Epidermal melanocyte (primary cell): ENCODE measurements around the gene PES1.
"Not testable (repeated sequence)": the region's sequence is repeated elsewhere in the genome, so short reads cannot be mapped to it uniquely, and the experiment has no call there.

Experiments
- DNase-seq: peaks from one replicate; pipeline ENCODE4 v3.0.0; 2011; ENCODE audit warnings: low spot score; ENCODE audit not compliant: insufficient read length

PES1 gene

DNA sequence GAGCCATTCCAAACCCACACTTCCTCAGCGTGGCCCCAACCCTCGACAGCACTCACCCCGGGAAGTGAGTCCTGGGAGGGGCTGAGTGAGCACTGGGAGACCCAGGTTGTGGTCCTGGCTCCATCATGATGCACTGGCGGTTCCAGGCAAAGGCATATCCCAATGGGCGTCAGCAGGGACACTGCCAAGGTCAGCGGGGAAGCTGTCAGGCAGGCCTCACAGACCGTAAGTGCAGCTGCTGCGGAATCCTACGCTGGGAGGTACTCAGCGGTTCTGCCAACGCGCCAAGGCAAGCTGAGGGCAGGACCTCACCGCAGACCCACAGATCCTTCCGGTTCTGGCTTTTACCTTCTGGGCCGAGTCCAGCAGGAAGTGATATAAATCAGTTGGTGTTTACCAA is 15.9 kb downstream of the PES1 start:
- DNase-seq, result no peak

DNA sequence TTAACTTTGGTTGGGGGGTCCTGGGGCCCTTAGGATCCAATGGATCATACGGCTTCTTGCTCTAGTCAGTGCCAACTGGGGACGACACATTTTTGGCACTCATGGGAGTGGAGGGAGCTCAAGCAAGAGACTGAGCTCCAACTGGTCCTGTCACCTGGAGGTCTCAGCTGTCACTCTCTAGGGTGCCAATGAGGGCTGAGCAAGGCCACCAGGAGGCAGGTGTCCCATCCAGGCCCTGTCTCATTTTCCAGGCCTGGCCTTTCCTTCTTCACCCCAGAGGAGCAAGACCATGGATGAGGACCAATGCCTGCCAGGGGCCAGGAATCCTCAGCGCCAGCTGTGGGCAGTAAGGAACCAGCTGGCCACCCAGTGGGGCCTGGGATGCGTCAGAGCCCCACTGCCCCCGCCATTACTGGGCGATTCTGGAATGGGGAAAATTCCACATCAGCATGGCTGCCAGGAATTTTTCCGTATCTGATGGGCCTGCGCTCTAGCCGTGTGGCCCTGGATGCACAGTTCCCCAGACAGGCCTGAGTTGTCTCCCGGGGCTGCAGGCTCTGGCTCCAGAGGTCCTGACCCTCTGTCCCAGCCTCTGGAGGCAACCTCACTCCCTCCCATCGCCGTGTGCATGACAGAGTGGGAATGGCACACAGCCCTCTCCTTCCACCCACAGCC is 16.6 kb downstream of the PES1 start:
- DNase-seq, result no peak

DNA sequence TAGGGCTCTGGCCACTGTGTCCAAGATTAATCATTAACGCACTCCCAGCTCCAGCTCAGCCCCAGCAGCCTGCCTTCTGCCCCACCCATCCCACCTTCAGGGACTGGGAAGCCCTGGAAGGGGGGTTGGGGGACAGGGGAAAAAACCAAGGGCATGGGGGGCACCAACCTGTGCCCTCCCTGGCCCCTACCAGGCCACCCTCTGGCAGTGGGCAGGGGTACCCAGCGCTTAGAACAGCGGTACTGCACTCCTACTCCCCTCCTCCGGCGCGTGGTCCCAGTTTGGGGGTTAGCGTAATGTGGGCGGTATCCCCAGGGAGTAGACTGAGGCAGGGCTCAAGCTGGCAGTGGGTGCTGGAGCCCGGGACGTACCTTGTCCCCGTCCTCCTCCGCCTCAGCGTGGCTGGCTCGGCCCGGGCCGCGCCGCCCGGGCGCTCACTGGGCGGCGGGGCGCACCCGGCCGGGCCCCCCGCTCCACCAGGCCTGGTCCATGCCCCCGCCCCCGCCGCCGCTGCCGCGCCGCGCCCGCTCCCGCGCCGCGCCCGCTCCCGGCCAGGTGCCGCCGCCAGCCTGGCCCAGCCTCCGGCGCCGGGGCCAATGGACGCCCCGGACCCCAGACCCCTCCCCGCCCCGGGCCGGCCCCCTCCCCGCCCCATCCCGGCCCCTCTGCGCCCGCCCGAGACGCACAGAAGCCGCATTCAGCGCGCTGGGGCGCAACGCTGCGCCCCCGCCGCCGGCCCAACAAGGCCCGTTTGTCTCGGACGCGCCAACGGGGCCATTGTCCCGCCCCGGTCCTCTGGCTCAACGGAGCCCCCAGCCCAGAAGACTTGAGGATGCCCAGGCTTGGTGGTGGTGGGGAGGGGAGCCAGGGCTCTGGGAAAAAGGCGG is 17.4 kb downstream of the PES1 start, which contains the start of gene GAL3ST1:
TSS of gene GAL3ST1 (minus strand) at position 571 of the 887 bp plus-strand sequence. CDS start 17,273 bp downstream, outside the sequence.
- no peak for DNase-seq

DNA sequence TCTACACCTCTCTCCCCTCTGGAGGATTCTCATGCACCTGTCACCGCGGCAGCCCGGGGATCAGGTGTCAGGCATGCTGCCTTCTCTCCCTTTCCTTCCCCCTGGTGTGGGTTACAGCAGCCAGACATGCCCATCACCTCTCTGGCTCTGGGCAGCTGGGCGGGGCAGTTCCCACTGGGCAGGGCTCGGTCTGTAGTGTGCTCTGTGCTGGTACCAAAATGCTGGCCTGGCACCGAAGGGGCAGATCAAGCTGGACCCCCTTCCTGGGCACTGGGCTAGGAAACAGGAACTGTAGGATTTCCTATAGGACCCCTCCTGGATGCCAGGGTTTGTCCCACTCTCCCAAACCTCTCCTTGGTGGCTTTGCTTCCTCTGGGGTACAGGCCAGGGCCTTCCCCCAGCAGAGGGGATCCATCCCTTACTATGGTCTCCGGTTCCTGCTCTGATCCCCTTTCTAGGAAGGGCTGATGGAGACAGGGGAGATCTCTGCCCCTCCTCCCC is 18.1 kb downstream of the PES1 start:
- no peak for DNase-seq

DNA sequence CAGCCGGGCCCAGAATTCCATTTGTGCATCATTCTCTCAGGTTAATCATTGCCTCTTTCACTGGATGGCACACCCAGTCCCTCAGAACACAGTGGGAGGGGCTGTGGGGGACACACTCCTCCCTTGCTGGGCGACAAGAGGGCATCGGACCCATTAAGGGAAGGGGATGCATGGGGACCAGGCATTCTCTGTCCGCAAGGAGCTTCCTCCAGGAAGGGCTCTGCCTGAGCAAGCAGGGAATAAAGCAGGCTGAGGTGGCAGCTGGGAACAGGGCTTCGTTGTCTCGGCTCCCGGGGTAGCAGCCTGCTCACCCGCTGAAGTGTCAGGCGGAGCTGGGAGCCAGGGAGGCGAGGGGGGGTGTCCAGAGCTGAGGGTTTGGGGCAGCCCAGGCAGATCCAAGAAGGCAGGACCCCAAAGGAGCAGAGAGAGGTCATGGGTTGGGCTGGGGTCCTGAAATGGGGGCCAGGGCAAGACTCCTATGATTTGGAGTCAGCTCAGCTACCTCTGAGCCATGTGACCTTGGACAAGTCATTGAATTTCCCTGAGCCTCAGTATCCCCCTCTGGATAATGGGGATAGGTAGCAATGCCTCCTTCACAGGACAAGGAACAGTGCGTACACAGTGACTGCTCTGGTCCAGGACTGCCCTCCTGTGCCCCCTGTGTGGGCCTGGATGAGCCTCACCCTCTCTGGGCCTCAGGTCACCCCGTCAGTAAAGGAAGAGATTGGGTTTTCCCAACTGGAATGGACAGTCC is 18.7 kb downstream of the PES1 start:
- DNase-seq, result no peak

DNA sequence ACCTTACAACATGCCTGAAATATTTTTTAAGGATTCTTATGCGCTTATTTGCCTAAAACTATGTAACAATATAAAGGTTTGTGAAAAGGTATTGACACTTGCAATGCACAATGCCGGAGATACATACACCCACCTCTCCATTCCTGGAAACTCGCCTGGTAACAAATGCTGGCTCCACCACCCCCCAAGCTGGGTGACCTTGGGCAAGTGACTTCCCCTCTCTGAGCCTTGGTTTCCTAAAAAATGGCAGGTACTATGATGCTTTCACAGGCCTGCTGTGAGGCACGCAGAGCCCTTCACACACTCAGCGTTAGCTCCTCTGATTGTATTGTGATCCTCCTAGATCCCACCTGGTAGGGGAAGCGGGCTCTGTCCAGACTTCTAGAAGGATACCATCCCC is 19.5 kb downstream of the PES1 start:
- DNase-seq, result no peak

DNA sequence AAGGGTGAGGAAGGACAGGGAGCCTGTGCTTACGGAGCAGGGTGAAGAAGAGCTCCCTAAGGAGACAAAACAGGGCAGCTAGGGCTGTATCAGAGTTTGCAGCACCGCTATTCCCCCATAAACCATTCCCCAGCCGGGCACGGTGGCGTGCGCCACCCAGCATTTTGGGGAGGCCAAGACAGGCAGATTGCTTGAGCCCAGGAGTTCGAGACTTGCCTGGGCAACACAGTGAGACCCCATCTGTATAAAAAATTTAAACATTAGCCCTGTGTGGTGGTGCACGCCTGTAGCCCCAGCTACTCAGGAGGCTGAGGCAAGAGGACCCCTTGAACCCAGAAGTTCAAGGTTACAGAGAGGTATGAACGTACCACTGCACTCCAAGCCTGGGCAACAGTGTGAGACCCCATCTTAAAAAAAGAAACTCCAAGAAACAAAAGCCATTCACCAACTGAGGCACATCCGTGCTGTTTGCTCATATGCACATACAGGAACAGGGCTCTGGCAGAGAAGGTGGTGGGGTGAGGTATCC is 22.0 kb downstream of the PES1 start:
- DNase-seq, result no peak

DNA sequence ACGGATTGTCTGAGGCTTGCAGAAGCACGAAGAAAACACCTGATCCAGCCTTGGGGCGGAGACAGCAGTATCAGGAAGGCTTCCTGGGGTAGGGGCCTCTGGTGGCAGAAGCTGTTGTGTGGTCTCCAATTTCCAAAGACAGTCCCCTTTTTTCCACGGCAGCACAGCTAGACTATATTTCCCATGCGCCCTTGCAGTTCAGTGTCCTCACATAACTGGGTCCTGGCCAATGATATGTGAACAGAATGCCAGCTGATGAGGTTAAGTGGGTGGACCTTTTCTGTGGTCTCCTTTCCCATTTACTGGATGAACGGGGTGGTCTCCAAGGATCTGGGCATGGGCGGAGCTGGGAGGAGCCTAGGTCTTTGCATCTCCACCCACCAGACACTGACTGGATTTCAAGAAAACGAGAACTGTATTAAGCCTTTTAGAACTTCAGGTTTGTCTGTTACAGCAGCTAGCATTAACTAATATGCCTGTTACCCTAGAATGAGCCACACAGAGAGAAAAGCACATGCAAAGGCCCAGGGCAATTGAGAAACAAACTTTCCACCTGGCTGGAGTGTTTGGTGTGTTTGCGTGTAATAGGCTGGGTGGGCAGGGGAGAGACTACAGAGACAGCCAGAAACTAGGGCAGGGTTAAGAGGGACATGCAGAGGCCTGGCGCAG is 23.4 kb downstream of the PES1 start:
- DNase-seq, result no peak

DNA sequence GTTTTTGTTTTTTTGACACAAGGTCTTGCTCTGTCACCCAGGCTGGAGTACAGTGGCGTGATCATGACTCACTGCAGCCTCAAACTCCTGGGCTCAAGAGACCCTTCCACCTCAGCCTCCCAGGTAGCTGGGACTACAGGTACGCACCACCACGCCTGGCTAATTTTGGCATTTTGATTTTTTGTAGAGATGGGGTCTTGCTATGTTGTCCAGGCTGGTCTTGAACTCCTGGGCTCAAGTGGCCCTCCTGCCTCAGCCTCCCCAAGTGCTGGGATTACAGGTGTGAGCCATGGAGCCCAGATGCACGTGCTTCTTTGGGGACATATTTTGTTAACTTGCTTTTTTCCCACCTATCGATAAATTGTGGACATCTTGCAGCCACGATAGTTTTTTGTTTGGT is 24.4 kb downstream of the PES1 start:
- DNase-seq, result not testable (repeated sequence)

DNA sequence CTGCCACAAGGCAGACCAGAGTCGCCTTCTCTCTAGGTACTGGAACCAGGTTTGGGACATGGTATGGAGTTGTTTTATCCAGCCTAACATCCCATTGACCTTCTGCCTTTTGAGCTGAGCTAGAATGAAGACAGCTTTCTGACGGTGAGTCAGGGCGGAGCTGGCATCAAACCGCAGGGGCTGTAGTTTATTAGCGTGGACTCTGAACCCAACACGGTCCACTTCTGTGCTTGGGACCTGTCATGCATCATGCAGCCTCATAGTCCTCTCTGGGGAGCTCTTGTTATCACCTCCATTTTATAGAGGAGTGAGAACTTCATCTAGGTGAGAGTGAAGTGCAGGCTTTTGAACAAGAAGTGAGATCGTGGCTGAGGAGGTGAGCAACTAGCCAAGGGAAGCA is 25.6 kb downstream of the PES1 start:
- DNase-seq, result no peak

DNA sequence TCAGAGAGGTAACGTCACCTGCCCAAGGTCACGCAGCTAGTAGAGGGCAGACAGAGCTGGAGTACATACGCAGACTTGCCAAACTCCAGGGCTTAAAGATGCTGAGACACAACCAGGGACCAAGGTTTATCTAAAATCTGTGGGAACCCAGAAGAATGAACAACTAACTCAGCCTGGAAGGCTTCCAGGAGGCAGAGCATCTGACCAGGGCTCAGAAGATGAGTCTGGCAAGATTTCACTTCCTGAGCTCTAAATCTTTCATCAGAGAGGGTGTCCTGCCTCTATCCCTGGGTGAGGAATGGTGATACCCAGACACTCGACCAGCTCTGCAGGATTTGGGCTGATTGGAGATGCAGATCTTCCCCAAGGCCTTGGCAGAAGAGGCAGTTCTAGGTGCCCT is 26.4 kb downstream of the PES1 start:
- DNase-seq, result no peak

DNA sequence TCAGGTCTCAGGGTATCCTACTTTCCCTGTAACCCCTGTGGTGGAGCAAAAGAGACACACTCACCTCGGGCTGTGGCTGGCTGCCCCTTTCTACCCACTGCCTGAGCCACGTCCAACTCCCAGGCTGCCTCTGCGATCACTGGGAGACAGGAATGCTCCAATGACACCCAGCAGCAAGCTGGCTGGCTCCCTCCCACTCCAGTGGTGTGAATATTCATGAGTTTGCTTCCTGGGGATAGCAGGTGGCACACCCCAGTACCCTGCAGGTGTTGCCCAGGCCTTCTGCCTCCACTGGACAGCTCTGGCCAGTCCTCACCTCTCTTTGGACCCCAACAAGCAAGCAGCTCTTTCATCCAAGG is 27.0 kb downstream of the PES1 start:
- no peak for DNase-seq

DNA sequence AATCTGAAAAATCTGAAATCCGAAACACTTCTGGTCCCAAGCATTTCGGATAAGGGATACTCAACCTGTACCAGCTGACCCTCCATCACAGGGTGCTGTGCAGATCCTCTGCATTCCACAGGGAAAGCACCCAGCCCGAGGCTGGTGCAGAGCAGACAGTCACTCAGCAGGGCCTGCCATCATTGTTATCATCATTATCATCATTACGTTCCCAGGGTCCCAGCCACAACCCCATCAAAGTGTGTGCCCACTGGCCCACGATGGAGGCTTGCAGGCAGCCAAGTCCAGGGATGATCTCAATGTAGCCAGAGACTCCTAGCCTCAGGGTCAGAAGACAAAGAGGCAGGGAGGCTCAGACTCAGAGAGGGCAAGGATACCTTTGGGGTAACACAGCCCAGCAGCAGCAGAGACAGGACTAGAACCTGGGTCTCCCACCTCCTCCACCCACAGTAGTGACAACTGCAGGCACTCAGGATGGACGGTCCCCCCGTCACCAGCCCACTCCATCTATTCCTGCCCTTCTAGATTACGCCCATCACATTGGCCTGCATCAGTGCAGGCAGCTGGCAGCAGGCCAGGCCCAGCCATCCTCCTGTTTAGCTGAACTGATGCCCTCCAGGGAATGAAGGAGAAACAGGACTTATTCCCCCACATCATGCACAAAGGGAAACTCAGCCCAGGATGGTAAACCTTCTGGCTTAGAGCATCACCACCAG is 27.5 kb downstream of the PES1 start:
- DNase-seq, result no peak

DNA sequence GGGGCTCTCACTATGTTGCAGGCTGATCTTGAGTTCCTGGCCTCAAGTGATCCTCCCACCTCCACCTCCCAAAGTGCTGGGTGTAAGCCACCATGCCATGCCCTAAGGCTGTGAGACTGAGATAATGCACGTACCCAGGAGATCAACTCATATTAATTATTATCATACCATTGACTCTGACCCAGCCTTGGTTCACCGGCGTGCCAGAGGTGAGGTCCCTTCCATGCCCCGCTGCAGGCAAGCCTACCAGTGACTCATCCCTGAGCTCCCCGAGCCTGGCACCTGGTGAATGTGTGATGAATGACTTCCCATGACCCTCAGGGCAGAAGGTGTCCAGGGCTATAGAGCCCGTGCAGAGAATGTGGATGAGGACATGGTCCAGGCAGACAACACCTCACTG is 29.3 kb downstream of the PES1 start:
- no peak for DNase-seq

DNA sequence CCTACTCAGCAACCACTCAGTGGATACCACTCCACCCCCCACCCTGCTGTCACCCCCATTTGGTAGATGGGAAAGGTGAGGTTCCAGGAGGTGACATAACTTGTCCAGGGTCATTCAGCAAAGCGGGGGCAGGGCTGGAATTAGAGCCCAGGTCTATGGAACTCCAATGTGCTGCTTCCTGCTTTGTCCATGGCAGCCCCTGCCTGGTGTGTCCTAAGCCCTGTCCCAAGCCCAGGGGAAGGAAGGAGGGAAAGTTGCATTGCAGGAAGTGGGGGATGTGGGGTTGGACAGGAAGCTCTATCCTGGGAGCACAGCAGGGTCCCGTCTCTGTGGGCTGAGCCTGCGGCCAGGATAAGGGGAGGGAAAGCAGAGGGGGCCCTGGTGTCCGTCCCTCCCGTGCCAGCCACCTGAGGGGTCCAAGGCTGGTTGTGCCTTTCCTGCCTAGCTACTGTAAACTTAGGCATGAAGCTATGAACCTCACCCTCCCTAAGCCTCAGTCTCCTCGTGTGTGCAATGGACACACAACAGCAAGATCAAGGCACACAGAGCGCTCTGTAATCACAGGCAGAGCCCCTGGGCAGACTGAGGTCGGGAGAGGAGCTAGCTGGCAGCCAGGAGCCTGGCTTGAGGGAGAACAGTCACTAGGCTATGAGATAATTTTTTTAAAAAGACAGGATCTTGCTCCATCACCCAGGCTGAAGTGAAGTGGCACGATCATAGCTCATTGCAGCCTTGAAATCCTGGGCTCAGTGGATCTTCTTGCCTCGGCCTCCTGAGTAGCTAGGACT is 30.1 kb downstream of the PES1 start:
- no peak for DNase-seq

DNA sequence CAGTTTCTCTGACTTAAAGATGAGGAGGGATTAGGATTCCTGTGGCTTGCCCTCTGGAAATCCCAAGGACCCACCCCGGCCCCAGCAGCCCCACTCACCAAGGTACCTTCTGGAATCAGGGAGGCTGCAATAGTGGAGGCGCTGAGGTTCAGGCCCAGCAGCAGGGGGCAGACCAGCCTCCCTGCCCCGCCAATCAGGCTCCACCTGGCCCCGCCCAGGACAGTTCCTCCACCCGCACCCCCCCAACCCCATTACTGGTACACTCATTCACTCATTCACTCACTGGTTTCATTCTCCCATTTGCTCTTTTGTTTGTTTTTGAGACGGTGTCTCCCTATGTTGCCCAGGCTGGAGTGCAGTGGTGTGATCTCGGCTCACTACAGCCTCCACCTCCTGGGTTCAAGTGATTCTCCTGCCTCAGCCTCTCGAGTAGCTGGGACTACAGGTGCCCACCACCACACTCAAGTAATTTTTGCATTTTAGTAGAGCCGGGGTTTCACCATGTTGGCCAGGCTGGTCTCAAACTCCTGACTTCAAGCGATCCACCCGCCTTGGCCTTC is 31.0 kb downstream of the PES1 start:
- not testable (repeated sequence) for DNase-seq

DNA sequence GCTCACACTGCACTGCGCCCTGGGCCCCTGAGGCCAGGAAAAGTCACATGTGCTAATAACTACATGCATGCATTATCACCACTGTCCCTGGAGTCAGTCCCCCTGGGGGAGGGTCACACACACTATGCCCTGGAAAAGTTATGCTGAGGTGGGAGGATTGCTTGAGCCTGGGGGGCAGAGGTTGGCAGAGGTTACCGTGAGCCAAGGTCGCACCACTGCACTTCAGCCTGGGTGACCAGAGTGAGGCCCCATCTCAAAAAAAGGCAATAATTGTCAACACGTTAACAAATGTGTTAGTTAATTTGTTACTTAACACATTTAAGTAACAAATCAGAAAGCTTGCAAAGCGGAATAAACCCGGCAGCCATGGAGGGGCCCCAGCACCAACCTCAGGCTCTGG is 31.8 kb downstream of the PES1 start:
- no peak for DNase-seq

DNA sequence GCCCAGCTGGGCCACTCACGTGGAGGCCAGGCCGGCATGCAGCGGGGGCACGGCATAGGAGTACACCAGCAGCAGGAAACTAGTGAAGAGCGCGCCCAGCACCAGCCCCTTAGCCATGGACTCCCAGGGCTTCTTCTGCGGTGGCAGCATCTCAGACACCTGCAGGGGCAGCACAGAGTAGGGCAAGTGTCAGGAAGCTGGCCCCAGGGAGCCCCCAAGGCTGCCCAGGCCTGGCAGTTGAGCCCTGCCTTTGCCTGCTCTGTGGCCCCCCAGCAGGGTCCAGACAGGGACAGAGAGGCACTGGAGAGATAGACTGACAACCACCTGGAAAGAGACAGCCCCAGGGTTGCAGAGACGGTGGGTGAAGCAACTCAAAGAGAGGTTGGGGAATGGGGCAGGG is 34.5 kb downstream of the PES1 start:
- DNase-seq, result no peak

DNA sequence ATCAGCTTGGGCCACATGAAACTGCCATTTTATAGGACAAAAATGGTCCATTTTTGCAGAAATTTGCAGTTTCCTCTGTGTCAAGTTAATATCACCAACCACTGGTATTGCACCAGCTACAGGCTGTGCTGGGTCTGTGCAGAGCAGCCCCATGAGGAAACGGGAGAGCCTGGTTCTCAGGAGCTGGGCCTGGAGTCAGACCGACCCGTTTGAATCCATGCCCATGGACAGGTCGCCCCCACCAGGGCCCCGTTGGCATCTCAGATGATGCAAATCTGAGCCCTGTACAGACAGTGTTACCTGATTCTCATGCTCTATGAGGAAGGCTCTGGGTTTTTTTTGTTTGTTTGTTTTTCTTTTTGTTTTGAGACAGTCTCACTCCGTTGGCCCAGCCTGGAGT is 35.3 kb downstream of the PES1 start:
- no peak for DNase-seq
